ENCODE data around the gene STIM2. TPM values are rescaled to one million over a fixed set of nuclear protein-coding genes. Genes with fewer than 3 reads are reported as not detected.

Gene STIM2
- total and polyA plus RNA-seq, 3 experiments from 2014 or later = 41.4 to 51.0 (median 47.8) TPM

- Mint-ChIP-seq H3K27ac (peak overlapping the region; percentile 91 to 99 (median 98)), H3K9me3 (no peaks in the 10 kb centered on the region), H3K36me3 (peaks cover 0 to 14% (median 1%) of the 10 kb centered on the region in 3 donors), H3K4me1 (peaks cover 69 to 81% (median 78%) of the 10 kb centered on the region in 3 donors), H3K27me3 (peaks cover 0 to 3% of the 10 kb centered on the region in 2 donors), H3K4me3 (peak overlapping the region; percentile 90 to 99 (median 96))
- Histone ChIP-seq H3K27ac (ENCODE audit: low read depth, low read length) (peak overlapping the region; percentile 79), H3K36me3 (ENCODE audit: insufficient read depth, low read length) (no peaks in the 10 kb centered on the region), H3K4me1 (ENCODE audit: insufficient read depth, low read length) (peaks cover 69% of the 10 kb centered on the region), H3K4me3 (ENCODE audit: low read length) (peak overlapping the region; percentile 74), H3K9me3 (ENCODE audit: low read length) (no peaks in the 10 kb centered on the region), H3K27me3 (ENCODE audit: insufficient read depth, low read length, poor library complexity, severe bottlenecking) (no peaks in the 10 kb centered on the region)
- CTCF ChIA-PET = interaction anchor here (1.0 to 6.5 kb wide), 5 partner anchors 23 to 147 kb away, joined by 3 to 51 read pairs (median 14); no protein-coding TSS in a partner anchor
- no peak for DNase-seq
- POLR2A ChIA-PET = interaction anchor here (0.9 to 3.3 kb wide), 7 partner anchors 12 to 949 kb away, joined by 3 to 96 read pairs (median 7); partner anchors contain the start of gene SMIM20
These were observed 1.8 kb downstream of the STIM2 start for GRCh38 chr4:26862381-26862915.

- H3K27me3 ChIP-seq (ENCODE audit: insufficient read depth, low read length, poor library complexity, severe bottlenecking) = no peaks in the 10 kb centered on the region
- H3K27ac ChIP-seq (ENCODE audit: low read depth, low read length) = no peak overlapping the region
- Mint-ChIP-seq H3K27ac (peak overlapping the region in 5 of 8 donors; percentile 11 to 32 (median 30)), H3K36me3 (peaks cover 0 to 12% (median 1%) of the 10 kb centered on the region in 3 donors), H3K27me3 (peaks cover 0 to 3% of the 10 kb centered on the region in 2 donors), H3K9me3 (no peaks in the 10 kb centered on the region), H3K4me3 (peak overlapping the region; percentile 16 to 96 (median 58)), H3K4me1 (peaks cover 72 to 85% (median 82%) of the 10 kb centered on the region in 3 donors)
- H3K4me1 ChIP-seq (ENCODE audit: insufficient read depth, low read length) = peaks cover 74% of the 10 kb centered on the region
- no peaks in the 10 kb centered on the region for H3K36me3 ChIP-seq (ENCODE audit: insufficient read depth, low read length)
- CTCF ChIA-PET = interaction anchor here (1.0 kb wide), 1 partner anchor 10 kb away, joined by 3 read pairs; no protein-coding TSS in a partner anchor
- no peak overlapping the region for H3K4me3 ChIP-seq (ENCODE audit: low read length)
- POLR2A ChIA-PET = interaction anchor here (1.2 kb wide), 1 partner anchor 23 kb away, joined by 5 read pairs; no protein-coding TSS in a partner anchor
- DNase-seq = no peak
- no peaks in the 10 kb centered on the region for H3K9me3 ChIP-seq (ENCODE audit: low read length)
These were observed 2.9 kb downstream of the STIM2 start for GRCh38 chr4:26863512-26863911.

- no peaks in the 10 kb centered on the region for H3K36me3 ChIP-seq (ENCODE audit: insufficient read depth, low read length)
- Mint-ChIP-seq H3K27me3 (peaks cover 0 to 3% of the 10 kb centered on the region in 2 donors), H3K36me3 (peaks cover 2 to 15% (median 4%) of the 10 kb centered on the region in 3 donors), H3K27ac (peak overlapping the region in 5 of 8 donors; percentile 0 to 32 (median 10)), H3K9me3 (no peaks in the 10 kb centered on the region), H3K4me1 (peaks cover 71 to 83% (median 82%) of the 10 kb centered on the region in 3 donors), H3K4me3 (peak overlapping the region in 6 of 7 donors; percentile 9 to 63 (median 26))
- no peak for DNase-seq
- no peaks in the 10 kb centered on the region for H3K27me3 ChIP-seq (ENCODE audit: insufficient read depth, low read length, poor library complexity, severe bottlenecking)
- POLR2A ChIA-PET = interaction anchor here (1.2 kb wide), 1 partner anchor 22 kb away, joined by 5 read pairs; no protein-coding TSS in a partner anchor
- no peaks in the 10 kb centered on the region for H3K9me3 ChIP-seq (ENCODE audit: low read length)
- H3K4me3 ChIP-seq (ENCODE audit: low read length) = no peak overlapping the region
- H3K27ac ChIP-seq (ENCODE audit: low read depth, low read length) = no peak overlapping the region
- CTCF ChIA-PET = interaction anchor here (1.2 kb wide), 1 partner anchor 22 kb away, joined by 3 read pairs; no protein-coding TSS in a partner anchor
- H3K4me1 ChIP-seq (ENCODE audit: insufficient read depth, low read length) = peaks cover 69% of the 10 kb centered on the region
These were observed 4.3 kb downstream of the STIM2 start for GRCh38 chr4:26864899-26865298.

DNA sequence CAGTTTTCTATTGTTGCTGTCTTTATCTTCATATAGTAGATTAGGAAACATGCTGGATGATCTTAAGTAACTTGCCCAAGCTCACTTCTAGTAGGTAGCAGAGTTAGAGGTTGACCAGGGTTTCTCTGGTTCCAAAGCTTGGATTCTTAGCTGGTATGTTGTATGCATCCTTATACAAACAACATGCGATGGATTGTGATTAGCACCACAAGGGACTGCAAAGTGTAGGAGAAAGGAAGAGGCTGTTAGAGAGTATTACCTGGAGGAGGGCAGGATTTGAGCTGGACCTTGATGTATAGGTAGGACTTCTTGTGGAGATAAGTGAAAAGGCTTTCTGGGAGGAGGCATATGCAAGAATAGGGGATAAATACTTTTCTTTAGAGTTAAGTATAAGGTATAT, 5.6 kb downstream of the STIM2 start:
- Mint-ChIP-seq H3K9me3 (no peaks in the 10 kb centered on the region), H3K36me3 (peaks cover 4 to 15% (median 6%) of the 10 kb centered on the region in 3 donors), H3K4me3 (peak overlapping the region; percentile 20 to 60 (median 55)), H3K27me3 (peaks cover 0 to 3% of the 10 kb centered on the region in 2 donors), H3K27ac (peak overlapping the region in 6 of 8 donors; percentile 15 to 81 (median 56)), H3K4me1 (peaks cover 77 to 88% (median 87%) of the 10 kb centered on the region in 3 donors)
- Histone ChIP-seq H3K36me3 (ENCODE audit: insufficient read depth, low read length) (no peaks in the 10 kb centered on the region), H3K27ac (ENCODE audit: low read depth, low read length) (no peak overlapping the region), H3K9me3 (ENCODE audit: low read length) (no peaks in the 10 kb centered on the region), H3K4me3 (ENCODE audit: low read length) (no peak overlapping the region), H3K27me3 (ENCODE audit: insufficient read depth, low read length, poor library complexity, severe bottlenecking) (no peaks in the 10 kb centered on the region), H3K4me1 (ENCODE audit: insufficient read depth, low read length) (peaks cover 76% of the 10 kb centered on the region)
- DNase-seq = no peak
- ChIA-PET CTCF (interaction anchor here (1.2 kb wide), 1 partner anchor 21 kb away, joined by 3 read pairs; no protein-coding TSS in a partner anchor), POLR2A (interaction anchor here (2.5 kb wide), 1 partner anchor 19 kb away, joined by 12 read pairs; no protein-coding TSS in a partner anchor)

GRCh38 chr4:26866781-26867180, 6.1 kb downstream of the STIM2 start:
- CTCF ChIA-PET = no interaction called here
- no peak overlapping the region for H3K4me3 ChIP-seq (ENCODE audit: low read length)
- POLR2A ChIA-PET = interaction anchor here (2.5 kb wide), 1 partner anchor 18 kb away, joined by 12 read pairs; no protein-coding TSS in a partner anchor
- H3K9me3 ChIP-seq (ENCODE audit: low read length) = no peaks in the 10 kb centered on the region
- Mint-ChIP-seq H3K4me3 (peak overlapping the region; percentile 10 to 58 (median 55)), H3K27me3 (no peaks in the 10 kb centered on the region), H3K36me3 (peaks cover 4 to 10% (median 6%) of the 10 kb centered on the region in 3 donors), H3K4me1 (peaks cover 80 to 91% (median 90%) of the 10 kb centered on the region in 3 donors), H3K27ac (peak overlapping the region in 6 of 8 donors; percentile 1 to 79 (median 61)), H3K9me3 (no peaks in the 10 kb centered on the region)
- no peak for DNase-seq
- H3K27ac ChIP-seq (ENCODE audit: low read depth, low read length) = no peak overlapping the region
- H3K36me3 ChIP-seq (ENCODE audit: insufficient read depth, low read length) = no peaks in the 10 kb centered on the region
- H3K4me1 ChIP-seq (ENCODE audit: insufficient read depth, low read length) = peaks cover 82% of the 10 kb centered on the region
- H3K27me3 ChIP-seq (ENCODE audit: insufficient read depth, low read length, poor library complexity, severe bottlenecking) = no peaks in the 10 kb centered on the region

GRCh38 chr4:26867914-26868684, 7.5 kb downstream of the STIM2 start:
- POLR2A ChIA-PET = interaction anchor here (2.5 kb wide), 1 partner anchor 17 kb away, joined by 12 read pairs; no protein-coding TSS in a partner anchor
- CTCF ChIA-PET = interaction anchor here (1.2 kb wide), 1 partner anchor 32 kb away, joined by 3 read pairs; no protein-coding TSS in a partner anchor
- Mint-ChIP-seq H3K4me3 (peak overlapping the region in 6 of 7 donors; percentile 15 to 71 (median 46)), H3K4me1 (peaks cover 85 to 92% (median 91%) of the 10 kb centered on the region in 3 donors), H3K36me3 (peaks cover 4 to 7% (median 6%) of the 10 kb centered on the region in 3 donors), H3K9me3 (no peaks in the 10 kb centered on the region), H3K27ac (peak overlapping the region; percentile 8 to 89 (median 30)), H3K27me3 (no peaks in the 10 kb centered on the region)
- no peaks in the 10 kb centered on the region for H3K9me3 ChIP-seq (ENCODE audit: low read length)
- peaks cover 86% of the 10 kb centered on the region for H3K4me1 ChIP-seq (ENCODE audit: insufficient read depth, low read length)
- H3K4me3 ChIP-seq (ENCODE audit: low read length) = no peak overlapping the region
- DNase-seq = no peak
- no peak overlapping the region for H3K27ac ChIP-seq (ENCODE audit: low read depth, low read length)
- no peaks in the 10 kb centered on the region for H3K36me3 ChIP-seq (ENCODE audit: insufficient read depth, low read length)
- H3K27me3 ChIP-seq (ENCODE audit: insufficient read depth, low read length, poor library complexity, severe bottlenecking) = no peaks in the 10 kb centered on the region

DNA sequence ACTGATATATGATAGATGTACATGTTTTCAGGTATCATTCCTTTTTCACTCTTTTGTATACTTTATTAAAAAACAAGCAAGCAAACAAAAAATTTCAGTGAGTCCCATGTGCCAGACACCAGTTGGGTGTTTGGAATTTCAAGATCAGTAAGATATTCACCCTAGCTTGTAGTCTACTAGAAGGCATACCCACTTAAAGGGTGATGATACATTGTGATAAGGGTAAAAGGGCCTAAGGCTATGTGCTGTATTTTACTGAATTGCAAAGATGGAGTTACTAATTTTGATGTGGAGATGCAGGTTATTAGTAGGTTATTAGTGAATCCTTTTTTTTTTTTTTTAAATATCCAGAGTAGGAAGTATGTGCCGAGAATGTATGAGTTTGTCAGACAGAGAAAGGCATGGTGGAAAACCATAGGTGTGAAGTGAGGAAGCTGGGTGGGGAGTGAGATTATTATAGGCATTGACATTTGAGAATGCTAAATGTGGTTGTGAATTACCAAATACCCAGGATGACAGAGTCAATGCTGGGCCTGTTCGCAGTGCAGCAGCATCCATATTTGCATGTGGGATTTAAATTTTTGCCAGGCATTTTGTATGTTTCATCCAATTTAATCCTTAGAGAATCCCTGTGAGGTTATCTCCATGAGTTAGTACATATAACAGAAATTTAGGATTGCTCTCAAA, 10.1 kb downstream of the STIM2 start:
- Mint-ChIP-seq H3K27me3 (no peaks in the 10 kb centered on the region), H3K9me3 (no peaks in the 10 kb centered on the region), H3K36me3 (peaks cover 4 to 8% (median 4%) of the 10 kb centered on the region in 3 donors), H3K4me1 (peaks cover 80 to 92% (median 91%) of the 10 kb centered on the region in 3 donors), H3K4me3 (peak overlapping the region in 3 of 7 donors; percentile 0 to 57 (median 18)), H3K27ac (peak overlapping the region in 5 of 8 donors; percentile 71 to 88 (median 82))
- no peaks in the 10 kb centered on the region for H3K9me3 ChIP-seq (ENCODE audit: low read length)
- ChIA-PET CTCF (no interaction called here), POLR2A (interaction anchor here (0.7 kb wide), 1 partner anchor 407 kb away, joined by 4 read pairs; no protein-coding TSS in a partner anchor)
- no peaks in the 10 kb centered on the region for H3K36me3 ChIP-seq (ENCODE audit: insufficient read depth, low read length)
- H3K27me3 ChIP-seq (ENCODE audit: insufficient read depth, low read length, poor library complexity, severe bottlenecking) = no peaks in the 10 kb centered on the region
- DNase-seq = no peak
- H3K4me1 ChIP-seq (ENCODE audit: insufficient read depth, low read length) = peaks cover 80% of the 10 kb centered on the region
- H3K4me3 ChIP-seq (ENCODE audit: low read length) = no peak overlapping the region
- H3K27ac ChIP-seq (ENCODE audit: low read depth, low read length) = no peak overlapping the region

Data from CD8-positive, alpha-beta memory T cell (primary cell).